ENCODE data around the gene PXN. TPM values are rescaled to one million over a fixed set of nuclear protein-coding genes. Genes with fewer than 3 reads are reported as not detected.

Gene PXN
- total RNA-seq, 1 donor from 2014 or later: 8.2 TPM

DNA sequence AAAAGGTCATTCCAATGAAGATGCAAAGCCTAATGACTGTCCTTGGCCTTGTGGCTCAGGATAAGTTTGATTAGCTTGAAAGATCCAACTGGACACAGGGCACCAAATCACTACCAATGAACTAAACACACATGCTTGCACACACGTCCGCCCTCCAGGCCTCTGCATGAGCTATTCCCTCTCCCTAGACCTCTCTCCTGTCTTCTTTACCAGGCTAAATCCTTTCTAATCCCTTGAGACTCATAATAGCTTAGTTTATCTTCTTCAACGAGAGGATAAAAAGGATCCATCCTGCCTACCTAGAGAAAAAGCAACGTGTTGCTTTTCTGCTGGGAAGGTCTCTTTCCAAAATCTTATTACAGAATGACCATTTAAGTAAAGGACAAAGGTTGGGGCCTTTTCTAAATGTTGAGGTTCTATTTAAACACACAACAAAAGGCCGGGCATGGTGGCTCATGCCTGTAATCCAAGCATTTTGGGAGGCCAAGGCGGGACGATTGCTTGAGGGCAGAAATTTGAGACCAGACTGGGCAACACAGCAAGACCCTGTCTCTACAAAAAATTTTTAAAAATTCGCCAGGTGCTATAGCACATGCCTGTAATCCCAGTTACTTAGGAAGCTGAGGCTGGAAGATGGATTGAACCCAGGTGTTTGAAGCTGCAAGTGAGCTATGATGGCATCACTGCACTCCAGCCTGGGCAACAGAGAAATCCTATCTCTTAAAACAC is 22.4 kb downstream of the PXN start:
- Mint-ChIP-seq H3K36me3 (no peaks in the 10 kb centered on the region), H3K27me3 (ENCODE audit: insufficient read depth, low read depth) (peaks cover 3% of the 10 kb centered on the region), H3K4me1 (peaks cover 47% of the 10 kb centered on the region), H3K4me3 (no peak overlapping the region), H3K9me3 (no peaks in the 10 kb centered on the region), H3K27ac (peak overlapping the region; percentile 13)
- DNase-seq (ENCODE audit: low spot score): no peak
- Histone ChIP-seq H4K20me1 (ENCODE audit: low read depth) (peaks cover 66% of the 10 kb centered on the region), H3K4me3 (no peak overlapping the region), H2AFZ (replicated peaks) (no peak overlapping the region), H3K36me3 (no peaks in the 10 kb centered on the region), H3K27ac (no peak overlapping the region), H3F3A (ENCODE audit: low read depth) (peaks cover 32% of the 10 kb centered on the region), H3K4me2 (no peak overlapping the region), H3K79me2 (ENCODE audit: low read depth) (peaks cover 32% of the 10 kb centered on the region), H3K9ac (no peak overlapping the region), H3K9me3 (ENCODE audit: low read depth) (no peaks in the 10 kb centered on the region), H3K4me1 (peaks cover 4% of the 10 kb centered on the region), H3K27me3 (no peaks in the 10 kb centered on the region)
- no peak for TF ChIP-seq EZH2 (IDR thresholded peaks at IDR 0.05)
- no peak for TF ChIP-seq EZH2phosphoT487 (IDR thresholded peaks at IDR 0.05)
- TF ChIP-seq, protein P1, sequence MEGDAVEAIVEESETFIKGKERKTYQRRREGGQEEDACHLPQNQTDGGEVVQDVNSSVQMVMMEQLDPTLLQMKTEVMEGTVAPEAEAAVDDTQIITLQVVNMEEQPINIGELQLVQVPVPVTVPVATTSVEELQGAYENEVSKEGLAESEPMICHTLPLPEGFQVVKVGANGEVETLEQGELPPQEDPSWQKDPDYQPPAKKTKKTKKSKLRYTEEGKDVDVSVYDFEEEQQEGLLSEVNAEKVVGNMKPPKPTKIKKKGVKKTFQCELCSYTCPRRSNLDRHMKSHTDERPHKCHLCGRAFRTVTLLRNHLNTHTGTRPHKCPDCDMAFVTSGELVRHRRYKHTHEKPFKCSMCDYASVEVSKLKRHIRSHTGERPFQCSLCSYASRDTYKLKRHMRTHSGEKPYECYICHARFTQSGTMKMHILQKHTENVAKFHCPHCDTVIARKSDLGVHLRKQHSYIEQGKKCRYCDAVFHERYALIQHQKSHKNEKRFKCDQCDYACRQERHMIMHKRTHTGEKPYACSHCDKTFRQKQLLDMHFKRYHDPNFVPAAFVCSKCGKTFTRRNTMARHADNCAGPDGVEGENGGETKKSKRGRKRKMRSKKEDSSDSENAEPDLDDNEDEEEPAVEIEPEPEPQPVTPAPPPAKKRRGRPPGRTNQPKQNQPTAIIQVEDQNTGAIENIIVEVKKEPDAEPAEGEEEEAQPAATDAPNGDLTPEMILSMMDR (IDR thresholded peaks at IDR 0.05): no peak

DNA sequence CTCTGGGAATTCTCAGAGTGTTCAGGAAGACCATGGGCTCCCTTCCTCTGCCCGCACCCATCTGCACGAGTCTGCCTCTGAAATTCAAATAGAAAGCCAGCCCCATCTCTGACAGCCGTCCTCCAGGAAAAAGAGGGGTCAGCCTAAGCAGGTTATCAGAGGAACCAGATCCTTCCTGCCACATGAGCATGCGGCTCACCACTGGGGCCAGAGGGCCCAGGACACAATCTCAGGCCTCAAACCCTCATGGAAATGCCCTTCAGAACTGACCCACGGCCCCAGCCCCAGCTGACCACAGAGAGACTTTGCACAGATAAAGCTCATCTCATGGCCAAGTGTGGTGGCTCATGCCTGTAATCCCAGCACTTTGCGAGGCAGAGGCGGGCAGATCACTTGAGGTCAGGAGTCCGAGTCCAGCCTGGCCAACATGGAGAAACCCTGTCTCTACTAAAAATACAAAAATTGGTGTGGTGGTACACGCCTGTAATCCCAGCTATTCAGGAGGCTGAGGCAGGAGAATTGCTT is 23.2 kb downstream of the PXN start:
- peaks cover 74% of the 10 kb centered on the region for H4K20me1 ChIP-seq (ENCODE audit: low read depth)
- H2AFZ ChIP-seq (replicated peaks): no peak overlapping the region
- Mint-ChIP-seq H3K27ac (peak overlapping the region; percentile 33), H3K9me3 (no peaks in the 10 kb centered on the region), H3K36me3 (no peaks in the 10 kb centered on the region), H3K4me3 (no peak overlapping the region), H3K27me3 (ENCODE audit: insufficient read depth, low read depth) (peaks cover 3% of the 10 kb centered on the region), H3K4me1 (peaks cover 46% of the 10 kb centered on the region)
- H3K36me3 ChIP-seq: no peaks in the 10 kb centered on the region
- H3K9me3 ChIP-seq (ENCODE audit: low read depth): no peaks in the 10 kb centered on the region
- no peak overlapping the region for H3K27ac ChIP-seq
- H3F3A ChIP-seq (ENCODE audit: low read depth): peaks cover 32% of the 10 kb centered on the region
- H3K27me3 ChIP-seq: no peaks in the 10 kb centered on the region
- DNase-seq (ENCODE audit: low spot score): no peak
- no peak overlapping the region for H3K4me2 ChIP-seq
- H3K4me3 ChIP-seq: no peak overlapping the region
- H3K9ac ChIP-seq: no peak overlapping the region
- H3K4me1 ChIP-seq: peaks cover 4% of the 10 kb centered on the region
- no peak for TF ChIP-seq EZH2 (IDR thresholded peaks at IDR 0.05)
- TF ChIP-seq EZH2phosphoT487 (IDR thresholded peaks at IDR 0.05): no peak
- TF ChIP-seq, protein P1 (IDR thresholded peaks at IDR 0.05): no peak
- peaks cover 29% of the 10 kb centered on the region for H3K79me2 ChIP-seq (ENCODE audit: low read depth)

DNA sequence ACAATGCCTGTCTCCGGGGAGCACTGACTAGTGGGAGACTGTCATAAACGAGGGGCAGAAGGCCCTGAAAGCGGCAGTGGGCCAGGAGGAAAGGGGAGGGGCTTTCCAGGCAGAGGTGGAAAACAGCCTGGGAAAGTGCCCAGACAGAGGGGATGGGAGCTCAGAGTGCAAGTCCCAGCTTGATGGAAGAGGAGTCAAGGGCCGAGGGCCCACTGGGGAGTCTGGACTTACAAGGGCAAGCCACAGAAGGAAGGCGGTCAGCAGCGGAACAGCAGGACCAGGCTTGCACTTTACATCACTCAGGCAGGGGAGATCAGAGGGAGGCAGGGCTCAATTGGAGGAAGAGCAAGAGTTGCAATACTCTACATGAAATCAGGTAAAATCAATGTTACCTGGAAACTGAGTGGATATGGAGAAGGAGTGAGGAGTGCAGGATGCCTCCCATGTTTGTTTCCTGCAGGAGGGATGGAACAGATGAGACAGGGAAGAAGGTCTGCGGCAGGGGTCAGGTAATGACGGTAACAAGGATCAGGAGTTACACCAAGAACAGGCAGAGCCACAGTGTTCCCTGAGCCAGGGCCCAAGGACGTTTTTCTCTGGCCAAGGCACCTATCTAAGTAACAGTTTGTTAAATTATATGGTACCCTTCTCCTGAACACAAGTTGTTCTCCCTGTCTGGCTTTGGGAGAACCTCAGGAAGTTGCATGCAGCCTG is 23.8 kb downstream of the PXN start:
- TF ChIP-seq EZH2phosphoT487 (IDR thresholded peaks at IDR 0.05) (no peak), EZH2 (IDR thresholded peaks at IDR 0.05) (no peak)
- TF ChIP-seq, protein P1 (IDR thresholded peaks at IDR 0.05): no peak
- no peak overlapping the region for H2AFZ ChIP-seq (replicated peaks)
- Mint-ChIP-seq H3K4me1 (peaks cover 46% of the 10 kb centered on the region), H3K36me3 (no peaks in the 10 kb centered on the region), H3K4me3 (no peak overlapping the region), H3K27me3 (ENCODE audit: insufficient read depth, low read depth) (peaks cover 3% of the 10 kb centered on the region), H3K9me3 (no peaks in the 10 kb centered on the region), H3K27ac (peak overlapping the region; percentile 12)
- H3K9me3 ChIP-seq (ENCODE audit: low read depth): no peaks in the 10 kb centered on the region
- no peaks in the 10 kb centered on the region for H3K27me3 ChIP-seq
- no peak overlapping the region for H3K27ac ChIP-seq
- no peak overlapping the region for H3K4me3 ChIP-seq
- no peak for DNase-seq (ENCODE audit: low spot score)
- H4K20me1 ChIP-seq (ENCODE audit: low read depth): peaks cover 72% of the 10 kb centered on the region
- H3K9ac ChIP-seq: no peak overlapping the region
- peaks cover 4% of the 10 kb centered on the region for H3K4me1 ChIP-seq
- peaks cover 24% of the 10 kb centered on the region for H3K79me2 ChIP-seq (ENCODE audit: low read depth)
- H3F3A ChIP-seq (ENCODE audit: low read depth): peaks cover 32% of the 10 kb centered on the region
- H3K36me3 ChIP-seq: no peaks in the 10 kb centered on the region
- no peak overlapping the region for H3K4me2 ChIP-seq
